GM12864 (cell line): ENCODE measurements around the gene FAM210B.

Experiments used
- DNase-seq: peaks from one replicate; pipeline ENCODE4 v3.0.0-alpha.2; 2011; ENCODE audit warnings: low read depth
- H3K4me3 ChIP-seq: 2 replicates; pipeline ENCODE4 v1.5.1; 2011; ENCODE audit warnings: mild to moderate bottlenecking, low read depth, low read length, control low read depth
- CTCF ChIP-seq: IDR thresholded peaks from 2 replicates; pipeline ENCODE4 v1.5.1; 2011; ENCODE audit warnings: low read depth, mild to moderate bottlenecking, moderate library complexity, low read length, control low read depth, inconsistent platforms; ENCODE audit errors: missing control alignments

FAM210B gene, protein sequence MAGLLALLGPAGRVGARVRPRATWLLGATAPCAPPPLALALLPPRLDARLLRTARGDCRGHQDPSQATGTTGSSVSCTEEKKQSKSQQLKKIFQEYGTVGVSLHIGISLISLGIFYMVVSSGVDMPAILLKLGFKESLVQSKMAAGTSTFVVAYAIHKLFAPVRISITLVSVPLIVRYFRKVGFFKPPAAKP

DNA sequence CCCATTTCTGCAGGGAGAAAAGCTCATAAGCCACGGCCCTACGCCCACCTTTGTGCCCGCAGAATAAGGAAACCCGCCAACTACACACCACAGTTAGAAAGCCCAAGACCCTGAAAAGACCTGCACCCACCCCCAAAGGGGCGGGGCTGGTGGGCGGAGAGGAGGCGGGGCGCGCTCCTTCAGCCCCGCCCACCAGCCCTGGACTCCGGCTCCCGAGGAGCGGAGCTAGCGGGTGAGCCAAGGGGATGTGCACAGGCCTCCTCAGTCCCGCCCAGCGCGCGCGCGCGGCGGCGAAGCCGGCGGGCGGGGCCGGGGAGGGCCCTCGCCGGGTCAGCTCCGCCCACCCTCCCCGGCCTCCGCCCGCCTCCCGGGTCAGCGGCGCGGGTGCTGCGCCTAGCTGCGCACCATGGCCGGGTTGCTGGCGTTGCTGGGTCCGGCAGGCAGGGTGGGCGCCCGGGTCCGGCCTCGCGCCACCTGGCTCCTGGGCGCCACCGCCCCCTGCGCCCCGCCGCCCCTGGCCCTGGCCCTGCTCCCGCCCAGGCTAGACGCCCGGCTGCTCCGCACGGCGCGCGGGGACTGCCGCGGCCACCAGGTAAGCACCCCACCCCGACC lies at the start of gene FAM210B:
FAM210B (plus strand) TSS at position 375 of the 612 bp plus-strand sequence; CDS start at position 407, 32 bp downstream.
- peak within 1 kb of the TSS; percentile 74 for H3K4me3 ChIP-seq
- peak; percentile 53 for DNase-seq
- no peak for TF ChIP-seq CTCF

- no peak for DNase-seq
- no peak overlapping the region for H3K4me3 ChIP-seq
- no peak for TF ChIP-seq CTCF
Measured at GRCh38 chr20:56316051-56316450, 42.7 kb upstream of the FAM210B start.

DNA sequence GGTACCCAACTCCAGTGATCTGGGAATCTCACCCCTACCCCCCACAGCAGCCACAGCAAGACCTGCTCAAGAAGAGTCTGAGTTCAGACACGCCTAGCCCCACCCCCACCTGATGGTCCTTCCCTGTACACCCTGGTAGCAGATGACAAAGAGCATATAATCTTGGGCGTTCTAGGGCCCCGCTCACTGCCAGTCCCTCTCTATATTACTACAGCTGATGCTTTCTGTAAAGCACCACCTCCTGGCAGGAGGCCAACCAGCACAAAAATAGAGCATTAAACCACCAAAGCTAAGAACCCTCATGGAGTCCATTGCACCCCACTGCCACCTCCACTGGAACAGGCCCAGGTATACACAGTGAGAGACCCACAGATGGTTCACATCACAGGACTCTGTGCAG lies 42.3 kb upstream of the FAM210B start:
- no peak overlapping the region for H3K4me3 ChIP-seq
- TF ChIP-seq CTCF: no peak
- no peak for DNase-seq

GRCh38 chr20:56322681-56323080 lies 36.1 kb upstream of the FAM210B start:
- DNase-seq: no peak
- no peak for TF ChIP-seq CTCF
- no peak overlapping the region for H3K4me3 ChIP-seq

DNA sequence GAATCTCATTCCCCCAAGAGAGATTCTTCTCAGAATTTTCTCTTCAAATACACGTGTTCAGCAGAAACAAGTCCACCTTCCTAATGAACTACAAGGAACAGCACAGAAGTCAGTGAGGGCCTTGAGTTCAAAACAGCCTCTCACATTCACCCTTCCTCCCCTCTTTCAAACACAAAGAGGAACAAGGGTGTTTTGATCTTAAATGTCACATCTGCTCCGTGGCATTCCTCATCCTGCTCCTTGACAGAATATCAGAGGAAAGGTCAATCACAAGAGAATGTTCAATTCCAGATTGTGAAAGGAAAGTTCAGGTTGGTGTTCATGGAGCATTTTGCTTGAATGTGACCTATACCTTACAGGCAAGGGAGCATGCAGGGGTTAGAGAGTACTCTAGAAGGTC lies 35.6 kb upstream of the FAM210B start:
- DNase-seq: no peak
- no peak overlapping the region for H3K4me3 ChIP-seq
- no peak for TF ChIP-seq CTCF

DNA sequence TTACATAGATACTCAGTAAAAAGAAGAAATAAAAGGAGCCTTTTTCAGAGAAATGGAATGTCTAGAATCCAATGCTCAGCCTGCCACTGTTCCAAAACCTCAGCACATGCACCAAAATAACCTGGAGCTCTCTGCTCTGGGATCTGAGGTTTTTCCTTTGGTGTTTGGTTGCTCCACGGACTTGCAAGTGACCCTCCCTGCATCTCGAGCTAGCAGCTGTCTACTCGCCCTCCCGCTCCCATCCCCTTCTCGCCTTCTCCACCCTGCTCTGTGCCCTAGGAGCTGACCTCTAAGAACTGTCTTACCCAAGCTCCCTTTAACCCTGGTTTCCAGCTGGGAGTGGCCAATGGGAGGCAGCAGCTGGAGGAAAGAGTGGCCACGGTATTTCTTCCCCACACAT lies 35.1 kb upstream of the FAM210B start:
- no peak for TF ChIP-seq CTCF
- no peak overlapping the region for H3K4me3 ChIP-seq
- no peak for DNase-seq

GRCh38 chr20:56324806-56325205 lies 34.0 kb upstream of the FAM210B start:
- H3K4me3 ChIP-seq: no peak overlapping the region
- no peak for DNase-seq
- TF ChIP-seq CTCF: no peak
